WI38 (cell line): ENCODE data around the gene TMEM178A.
A peak's percentile ranks its signal among the peaks of the same experiment; 100 is the strongest.

Source experiments
- H3K4me3 ChIP-seq: 2 replicates; pipeline ENCODE4 v1.5.1; 2011; ENCODE audit warnings: low read depth, mild to moderate bottlenecking, control low read depth, low read length
- TF ChIP-seq, protein P1 (sequence below): IDR thresholded peaks from 2 replicates; pipeline ENCODE4 v1.5.1; 2012; ENCODE audit warnings: low read depth, mild to moderate bottlenecking, control low read depth, low read length

Gene TMEM178A

DNA sequence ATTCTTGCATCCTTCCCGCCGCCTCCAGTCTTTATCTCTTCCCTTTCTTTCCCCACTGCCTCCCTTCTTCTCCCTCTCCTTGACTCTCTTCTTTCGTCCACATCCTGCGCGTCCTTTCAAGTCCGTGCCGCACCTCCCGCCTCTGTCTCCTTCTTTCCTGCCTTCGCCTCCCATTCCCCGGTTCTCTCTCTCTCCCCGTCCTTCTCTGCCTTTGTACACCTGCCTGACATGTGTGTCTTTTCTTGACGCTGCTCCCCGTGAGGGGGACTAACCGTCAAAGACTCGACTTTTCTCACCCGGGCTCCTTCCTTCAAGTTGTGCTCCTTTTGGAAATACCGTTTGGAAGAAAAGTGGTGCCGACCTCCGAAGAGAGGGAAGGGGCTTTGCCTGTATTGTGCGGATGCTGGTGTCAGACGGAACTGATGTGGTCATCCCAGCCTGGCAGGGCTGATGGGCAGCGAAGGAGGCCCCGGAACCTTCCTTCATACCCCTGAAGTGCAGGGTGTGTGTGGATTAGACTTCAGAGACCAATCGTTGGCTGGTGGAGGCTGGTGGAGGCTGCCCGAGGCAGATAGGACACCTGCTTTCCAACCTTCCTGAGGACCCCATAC lies 879 bp downstream of the TMEM178A start:
- TF ChIP-seq, protein P1, sequence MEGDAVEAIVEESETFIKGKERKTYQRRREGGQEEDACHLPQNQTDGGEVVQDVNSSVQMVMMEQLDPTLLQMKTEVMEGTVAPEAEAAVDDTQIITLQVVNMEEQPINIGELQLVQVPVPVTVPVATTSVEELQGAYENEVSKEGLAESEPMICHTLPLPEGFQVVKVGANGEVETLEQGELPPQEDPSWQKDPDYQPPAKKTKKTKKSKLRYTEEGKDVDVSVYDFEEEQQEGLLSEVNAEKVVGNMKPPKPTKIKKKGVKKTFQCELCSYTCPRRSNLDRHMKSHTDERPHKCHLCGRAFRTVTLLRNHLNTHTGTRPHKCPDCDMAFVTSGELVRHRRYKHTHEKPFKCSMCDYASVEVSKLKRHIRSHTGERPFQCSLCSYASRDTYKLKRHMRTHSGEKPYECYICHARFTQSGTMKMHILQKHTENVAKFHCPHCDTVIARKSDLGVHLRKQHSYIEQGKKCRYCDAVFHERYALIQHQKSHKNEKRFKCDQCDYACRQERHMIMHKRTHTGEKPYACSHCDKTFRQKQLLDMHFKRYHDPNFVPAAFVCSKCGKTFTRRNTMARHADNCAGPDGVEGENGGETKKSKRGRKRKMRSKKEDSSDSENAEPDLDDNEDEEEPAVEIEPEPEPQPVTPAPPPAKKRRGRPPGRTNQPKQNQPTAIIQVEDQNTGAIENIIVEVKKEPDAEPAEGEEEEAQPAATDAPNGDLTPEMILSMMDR = no peak
- H3K4me3 ChIP-seq = peak overlapping the region; percentile 49

- no peak overlapping the region for H3K4me3 ChIP-seq
- TF ChIP-seq, protein P1 = no peak
Measured at GRCh38 chr2:39667104-39667885, 1.6 kb downstream of the TMEM178A start.

DNA sequence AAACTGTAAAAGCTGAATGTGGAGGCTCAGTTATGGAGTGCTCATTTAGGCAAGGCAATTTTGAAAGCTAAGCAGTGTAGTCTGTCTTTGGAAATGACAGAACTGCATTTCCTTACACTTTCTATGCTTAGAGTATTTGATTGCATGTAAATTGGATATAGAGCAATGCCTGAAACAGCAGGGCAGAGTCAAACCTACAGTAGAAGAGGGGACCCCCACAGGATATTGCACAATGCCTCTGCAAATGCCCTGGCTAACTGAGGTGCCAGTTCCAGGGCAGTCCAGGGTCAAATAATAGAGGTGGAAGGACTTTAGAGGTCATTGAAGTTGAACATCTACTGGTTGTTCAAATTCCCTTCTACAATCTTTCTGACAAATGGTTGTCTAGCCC lies 2.2 kb downstream of the TMEM178A start:
- H3K4me3 ChIP-seq = no peak overlapping the region
- TF ChIP-seq, protein P1 = no peak

GRCh38 chr2:39668576-39669080 lies 2.9 kb downstream of the TMEM178A start:
- TF ChIP-seq, protein P1 = no peak
- no peak overlapping the region for H3K4me3 ChIP-seq

DNA sequence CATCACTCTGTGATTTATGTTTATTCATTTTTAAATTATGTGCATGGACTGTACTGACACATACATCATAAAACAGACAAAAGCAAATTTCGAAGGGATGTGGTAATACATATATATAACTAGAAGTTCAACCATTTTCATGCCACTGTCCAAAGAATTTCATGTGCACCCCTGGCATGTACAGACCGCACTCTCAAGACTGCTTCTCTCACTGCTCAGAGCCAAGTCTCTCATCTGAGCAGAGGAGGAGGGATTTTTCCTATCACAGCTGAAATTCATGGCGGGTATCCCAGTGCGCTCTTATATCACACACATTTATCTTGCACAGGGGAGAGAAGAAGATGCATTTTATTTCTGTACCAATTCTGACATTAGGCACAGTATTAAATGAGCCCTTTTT lies 5.9 kb downstream of the TMEM178A start:
- no peak overlapping the region for H3K4me3 ChIP-seq
- TF ChIP-seq, protein P1 = no peak

DNA sequence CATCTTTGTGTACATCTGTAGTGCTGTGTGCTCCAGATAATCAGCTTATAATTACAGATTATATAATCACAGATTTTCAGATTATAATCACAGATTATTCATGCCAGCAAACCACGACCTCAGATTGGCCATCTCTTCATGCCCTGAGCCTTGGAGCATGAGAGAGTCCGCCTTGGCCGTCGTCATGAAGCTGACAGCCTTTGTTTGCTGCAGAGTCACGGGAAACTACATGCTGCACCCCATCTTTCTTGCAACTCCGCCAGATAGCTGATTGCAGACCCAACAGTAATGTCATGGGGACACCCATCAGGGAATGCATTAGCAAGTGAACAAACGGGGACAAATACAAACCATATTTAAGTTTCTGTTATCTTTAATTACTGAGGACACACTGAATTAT lies 7.3 kb downstream of the TMEM178A start:
- H3K4me3 ChIP-seq = no peak overlapping the region
- TF ChIP-seq, protein P1 = no peak

DNA sequence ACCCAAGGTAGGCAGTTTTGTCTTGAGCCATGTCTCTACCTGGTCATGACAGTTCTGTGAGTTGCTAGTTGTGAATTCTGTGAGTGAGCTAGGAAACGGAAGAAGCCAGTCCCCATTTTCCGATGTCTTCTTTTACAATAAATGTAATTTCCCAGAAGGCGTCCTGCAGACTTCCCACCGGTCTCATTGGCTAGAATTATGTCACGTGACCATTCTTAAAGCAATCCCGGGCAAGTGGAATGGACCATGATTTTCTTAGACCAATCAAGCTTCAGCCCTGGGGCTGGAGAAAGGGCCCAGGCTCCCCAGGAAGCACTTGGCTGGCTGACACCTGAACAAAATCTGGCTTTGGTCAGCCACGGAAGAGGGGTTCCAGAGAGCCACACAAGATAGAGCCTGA lies 10.6 kb downstream of the TMEM178A start:
- TF ChIP-seq, protein P1 = no peak
- H3K4me3 ChIP-seq = no peak overlapping the region
